HG02763 (cell line): ENCODE data around the gene EIF2B1.

Experiments
- ATAC-seq: cut with Tn5 transposase; IDR thresholded peaks from one replicate; pipeline ENCODE4 v1.9.1; 2021; ENCODE audit warnings: mild to moderate bottlenecking, moderate library complexity; ENCODE audit not compliant: unreplicated experiment

EIF2B1 gene

GRCh38 chr12:123571343-123571813, 62.1 kb downstream of the EIF2B1 start:
- ATAC-seq: no peak
